Measurements from ENCODE around the gene TUBB4B. TPM values are rescaled to one million over a fixed set of nuclear protein-coding genes. Genes with fewer than 3 reads are reported as not detected.

Gene TUBB4B
- total RNA-seq, 1 donor from 2014 or later: 208 TPM

- peaks cover 60% of the 10 kb centered on the region for H3K36me3 ChIP-seq
- no peak for TF ChIP-seq CTCF (IDR thresholded peaks at IDR 0.05)
- ATAC-seq (no peak), DNase-seq (no peak)
- no peak overlapping the region for H3K27ac ChIP-seq
- H3K27me3 ChIP-seq (ENCODE audit: low read depth): no peaks in the 10 kb centered on the region
- peaks cover 11% of the 10 kb centered on the region for H3K4me1 ChIP-seq
- intact Hi-C loops (cut with DNase I): no loop called here
- no peak overlapping the region for H3K4me3 ChIP-seq
- H3K9me3 ChIP-seq: no peaks in the 10 kb centered on the region
Measured at GRCh38 chr9:137263506-137263905, 22.4 kb downstream of the TUBB4B start.

GRCh38 chr9:137264067-137264466 lies 23.0 kb downstream of the TUBB4B start:
- Histone ChIP-seq H3K9me3 (no peaks in the 10 kb centered on the region), H3K27ac (no peak overlapping the region), H3K4me1 (peaks cover 17% of the 10 kb centered on the region), H3K27me3 (ENCODE audit: low read depth) (no peaks in the 10 kb centered on the region), H3K36me3 (peaks cover 55% of the 10 kb centered on the region), H3K4me3 (no peak overlapping the region)
- no peak for DNase-seq
- ATAC-seq: no peak
- no peak for TF ChIP-seq CTCF (IDR thresholded peaks at IDR 0.05)
- intact Hi-C loops (cut with DNase I): no loop called here

- intact Hi-C loops (cut with DNase I): no loop called here
- DNase-seq: no peak
- no peak for TF ChIP-seq CTCF (IDR thresholded peaks at IDR 0.05)
- no peak for ATAC-seq
- Histone ChIP-seq H3K27ac (no peak overlapping the region), H3K9me3 (no peaks in the 10 kb centered on the region), H3K36me3 (peaks cover 57% of the 10 kb centered on the region), H3K4me3 (no peak overlapping the region), H3K27me3 (ENCODE audit: low read depth) (no peaks in the 10 kb centered on the region), H3K4me1 (peaks cover 32% of the 10 kb centered on the region)
Measured at GRCh38 chr9:137265496-137266161, 24.5 kb downstream of the TUBB4B start.

- H3K4me1 ChIP-seq: peaks cover 38% of the 10 kb centered on the region
- intact Hi-C loops (cut with DNase I): no loop called here
Measured at GRCh38 chr9:137266162-137266527, 25.1 kb downstream of the TUBB4B start.

GRCh38 chr9:137266585-137267453 lies 25.7 kb downstream of the TUBB4B start:
- H3K4me1 ChIP-seq: peaks cover 41% of the 10 kb centered on the region
- peak; percentile 43 for DNase-seq

More at GRCh38 chr9:137266162-137266527, 25.1 kb downstream of the TUBB4B start:
- Histone ChIP-seq H3K4me3 (no peak overlapping the region), H3K36me3 (peaks cover 63% of the 10 kb centered on the region), H3K27me3 (ENCODE audit: low read depth) (no peaks in the 10 kb centered on the region), H3K27ac (no peak overlapping the region), H3K9me3 (no peaks in the 10 kb centered on the region)
- no peak for ATAC-seq
- TF ChIP-seq CTCF (IDR thresholded peaks at IDR 0.05): no peak
- DNase-seq: no peak

More at GRCh38 chr9:137266585-137267453, 25.7 kb downstream of the TUBB4B start:
- Histone ChIP-seq H3K9me3 (no peaks in the 10 kb centered on the region), H3K36me3 (peaks cover 67% of the 10 kb centered on the region), H3K4me3 (no peak overlapping the region), H3K27ac (no peak overlapping the region), H3K27me3 (ENCODE audit: low read depth) (no peaks in the 10 kb centered on the region)
- intact Hi-C loops (cut with DNase I): no loop called here
- no peak for ATAC-seq
- TF ChIP-seq CTCF (IDR thresholded peaks at IDR 0.05): no peak
